Right lobe of liver (tissue), 6 donors: Measurements from ENCODE around the gene FAM120C. TPM values are rescaled to one million over a fixed set of nuclear protein-coding genes. Genes with fewer than 3 reads are reported as not detected.

Source experiments
- ATAC-seq, 4 donors: fragments of 200-7000 bp; cut with Tn5 transposase; one replicate each; pipeline ENCODE4 v1.9.1; 2020; ENCODE audit warnings: mild to moderate bottlenecking in 4 of 4, moderate library complexity in 4 of 4
- DNase-seq, 3 donors: peaks; one replicate each; pipeline ENCODE4 v3.0.0-alpha.2; 2020
- H3K27ac ChIP-seq, 3 donors: fragments of 200-600 bp; one replicate each; pipeline ENCODE4 v1.8.0; 2022
- H3K27me3 ChIP-seq, 2 donors: fragments of 200-600 bp; one replicate each; pipeline ENCODE4 v1.8.0; 2022
- H3K36me3 ChIP-seq, 4 donors: fragments of 200-600 bp; sonication (generic) in 1 of 4; one replicate each; pipeline versions ENCODE4 v1.5.1 to v1.8.0; 2017 to 2022; ENCODE audit warnings: control low read depth in 1 of 4
- H3K4me1 ChIP-seq, 4 donors: fragments of 200-600 bp; sonication (generic) in 1 of 4; one replicate each; pipeline versions ENCODE4 v1.5.1 to v1.8.0; 2017 to 2022; ENCODE audit warnings: control low read depth in 1 of 4
- H3K4me3 ChIP-seq, 3 donors: fragments of 200-600 bp; one replicate each; pipeline ENCODE4 v1.8.0; 2022
- H3K9me3 ChIP-seq, 4 donors: fragments of 200-600 bp; sonication (generic) in 1 of 4; one replicate each; pipeline versions ENCODE4 v1.5.1 to v1.8.0; 2017 to 2022; ENCODE audit warnings: control low read depth in 1 of 4
- CTCF ChIP-seq, 4 donors: fragments of 200-600 bp in 3 of 4; fragments of 450-650 bp in 1 of 4; IDR thresholded peaks; one replicate each; pipeline versions ENCODE4 v1.5.1 to v1.8.0; 2016 to 2022; ENCODE audit warnings: antibody characterized with exemption in 4 of 4, mild to moderate bottlenecking in 2 of 4
- POLR2A ChIP-seq: fragments of 450-650 bp; IDR thresholded peaks from one replicate; pipeline ENCODE4 v1.6.1; 2017; ENCODE audit warnings: antibody characterized with exemption, mild to moderate bottlenecking
- WGBS: methylation state at CpG from one replicate; pipeline ENCODE4 v1.1.6; 2018; ENCODE audit warnings: low coverage, low lambda C conversion rate; ENCODE audit not compliant: insufficient coverage; ENCODE audit errors: missing lambda C conversion rate; 5-methylcytosine and 5-hydroxymethylcytosine counted together
- intact Hi-C, 2 donors: fragments of 100-400 bp; cut with DNase I; formaldehyde crosslinking; loops; one replicate each; pipeline versions ENCODE4 v1.11.2 to v1.14.1; 2022
- long read RNA-seq: library from polyadenylated mRNA; unstranded; transcript quantifications from one replicate; pipeline ENCODE4 v2.0.0, GENCODE V29; 2019
- total RNA-seq, 6 experiments: library from RNA; depleted of rRNA in 2 of 6; stranded (reverse); fragments of >200 nt in 2 of 6; fragmentation: NEBNext Ultra II Directional in 3 of 6; extraction: Animal tissue kit (Norgen Biotek cat#: 25700) in 3 of 6; gene quantifications; one replicate each; pipeline versions ENCODE4 v1.1.0 to v1.2.4, GENCODE V29; 2016 to 2023
- donor health status: DM: no; HTN: yes; CAD: no.
- donor health status: DM: no; HTN: no; CAD: no.
- donor health status: DM: no; HTN: no; CAD: no.
- donor health status: DM: no; HTN: yes; CAD: no.
- donor health status: DM: no; HTN: yes; CAD: no.

The FAM120C gene
- 1 to 10 TPM; 2.9 to 5.0 (median 4.3) TPM for total RNA-seq
- long read RNA-seq: 0 reads

GRCh38 chrX:54182864-54183613 is at the start of gene FAM120C:
Gene FAM120C, minus strand, starts transcription at chrX:54183254. Its CDS starts 56 bp downstream, at chrX:54183198.
- intact Hi-C loops: no loop called here
- DNase-seq (peak; percentile 69 to 71 (median 69)), ATAC-seq (peak; percentile 85 to 88 (median 86))
- WGBS: 31% methylated on average over 33 of the region's 70 CpGs
- Histone ChIP-seq H3K4me3 (peak within 1 kb of the TSS; percentile 59 to 84 (median 69)), H3K9me3 (no peaks in the 10 kb centered on the region), H3K36me3 (no peaks in the 10 kb centered on the region), H3K27me3 (no peaks in the 10 kb centered on the region), H3K4me1 (peaks cover 0 to 18% (median 0%) of the 10 kb centered on the region in 4 donors), H3K27ac (peak within 1 kb of the TSS; percentile 44 to 65 (median 61))
- TF ChIP-seq POLR2A (peak; percentile 9), CTCF (IDR thresholded peaks at IDR 0.05) (no peak)

GRCh38 chrX:54230435-54231148 is 47.5 kb upstream of the FAM120C start:
- intact Hi-C loops: no loop called here
- Histone ChIP-seq H3K27ac (peak overlapping the region in 2 of 3 donors; percentile 28 to 55), H3K4me3 (no peak overlapping the region), H3K36me3 (no peaks in the 10 kb centered on the region), H3K4me1 (no peaks in the 10 kb centered on the region), H3K27me3 (no peaks in the 10 kb centered on the region), H3K9me3 (no peaks in the 10 kb centered on the region)
- WGBS: 58% methylated on average over 4 of the region's 4 CpGs
- ATAC-seq (peak; percentile 40 to 94 (median 67)), DNase-seq (no peak)
- no peak for TF ChIP-seq CTCF (IDR thresholded peaks at IDR 0.05)

- Histone ChIP-seq H3K4me3 (no peak overlapping the region), H3K4me1 (no peaks in the 10 kb centered on the region), H3K36me3 (no peaks in the 10 kb centered on the region), H3K27me3 (no peaks in the 10 kb centered on the region), H3K27ac (no peak overlapping the region), H3K9me3 (no peaks in the 10 kb centered on the region)
- intact Hi-C loops: no loop called here
- DNase-seq (no peak), ATAC-seq (no peak)
- 75% methylated on average over 2 of the region's 2 CpGs for WGBS
- TF ChIP-seq POLR2A: no peak
- no peak for TF ChIP-seq CTCF (IDR thresholded peaks at IDR 0.05)
Measured at GRCh38 chrX:54223581-54223980, 40.5 kb upstream of the FAM120C start.

GRCh38 chrX:54213603-54214002 is 30.5 kb upstream of the FAM120C start:
- Histone ChIP-seq H3K27me3 (no peaks in the 10 kb centered on the region), H3K4me1 (no peaks in the 10 kb centered on the region), H3K4me3 (no peak overlapping the region), H3K27ac (no peak overlapping the region), H3K36me3 (no peaks in the 10 kb centered on the region), H3K9me3 (no peaks in the 10 kb centered on the region)
- WGBS: 84% methylated on average over 3 of the region's 3 CpGs
- ATAC-seq (no peak), DNase-seq (no peak)
- intact Hi-C loops: no loop called here
- no peak for TF ChIP-seq CTCF (IDR thresholded peaks at IDR 0.05)
- no peak for TF ChIP-seq POLR2A
